HG03342 (cell line): ENCODE data around the gene METTL21A.
"Not testable (repeated sequence)": the region's sequence is repeated elsewhere in the genome, so short reads cannot be mapped to it uniquely, and the experiment has no call there.

ENCODE experiments used
- ATAC-seq: cut with Tn5 transposase; IDR thresholded peaks from one replicate; pipeline ENCODE4 v1.9.1; 2021; ENCODE audit warnings: mild to moderate bottlenecking, moderate library complexity; ENCODE audit not compliant: unreplicated experiment

Gene METTL21A

DNA sequence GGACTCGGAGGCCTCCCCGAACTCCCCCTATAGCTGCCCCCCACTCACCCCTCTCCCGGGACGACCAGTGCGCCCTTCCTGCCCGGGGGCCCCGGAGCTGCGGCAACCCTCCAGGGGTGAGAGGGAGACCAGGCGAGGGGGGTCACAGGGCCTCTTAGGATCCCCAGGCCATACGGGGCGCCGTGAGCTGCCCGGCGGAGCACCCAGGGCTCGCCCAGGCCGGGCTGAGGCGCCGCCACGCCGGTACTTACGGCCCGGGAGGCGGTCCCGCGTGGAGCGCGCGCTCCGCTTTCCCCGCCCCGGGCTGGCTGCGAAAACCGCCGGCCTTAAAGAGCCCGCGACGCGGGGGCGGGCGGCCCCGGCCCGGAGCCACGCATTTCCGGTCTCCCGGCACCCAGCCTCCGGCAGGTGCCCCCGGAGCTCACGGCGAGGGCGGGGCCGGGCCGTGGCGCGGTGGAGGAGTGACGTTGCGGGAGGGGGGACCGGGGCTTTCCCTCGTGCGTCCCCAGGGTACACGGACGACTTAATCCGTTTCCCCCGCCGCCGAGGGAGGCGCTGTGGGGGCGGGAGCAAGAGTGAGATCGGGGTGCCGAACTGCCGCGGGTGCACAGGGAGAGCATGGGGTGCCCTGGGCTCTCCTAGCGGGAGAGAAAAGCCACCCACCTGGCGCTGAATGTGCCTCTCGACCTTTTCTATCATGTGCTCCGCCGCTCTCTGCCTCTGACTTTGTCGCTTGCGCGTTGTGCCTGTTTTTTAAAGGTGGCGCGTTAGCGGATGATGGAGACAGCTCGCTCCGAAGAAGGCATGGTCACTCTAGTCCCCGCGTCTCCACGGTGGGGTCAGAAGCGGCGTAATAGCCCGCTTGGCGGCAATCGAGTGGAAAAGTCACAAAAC lies at the start of gene METTL21A:
Gene METTL21A, minus strand, starts transcription at position 381 of the 894 bp plus-strand sequence. CDS start 1,019 bp downstream, outside the sequence.
- ATAC-seq = peak; percentile 54

DNA sequence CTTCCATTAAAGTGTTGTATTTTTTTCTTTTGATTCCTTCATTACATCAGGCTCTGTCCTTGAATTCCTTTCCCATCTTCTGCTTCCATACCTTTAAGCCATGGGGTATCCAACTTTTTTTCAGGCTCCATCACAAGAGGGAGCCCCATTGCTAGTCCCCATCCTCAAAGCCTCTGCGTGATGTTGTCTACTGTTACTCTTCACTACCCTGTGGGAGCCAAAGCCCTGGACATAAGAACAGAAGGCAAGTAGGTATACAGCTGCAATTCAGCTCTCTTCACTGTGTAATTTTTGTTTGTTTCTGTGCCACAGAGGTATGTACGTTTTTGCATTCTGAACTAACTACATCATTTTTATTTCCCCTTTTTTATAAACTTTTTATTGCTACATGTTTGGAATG lies 49.6 kb upstream of the METTL21A start:
- ATAC-seq = no peak

- ATAC-seq = no peak
Observed at GRCh38 chr2:207674266-207674774, 49.1 kb upstream of the METTL21A start.

GRCh38 chr2:207673431-207673830 lies 48.2 kb upstream of the METTL21A start:
- ATAC-seq = no peak

DNA sequence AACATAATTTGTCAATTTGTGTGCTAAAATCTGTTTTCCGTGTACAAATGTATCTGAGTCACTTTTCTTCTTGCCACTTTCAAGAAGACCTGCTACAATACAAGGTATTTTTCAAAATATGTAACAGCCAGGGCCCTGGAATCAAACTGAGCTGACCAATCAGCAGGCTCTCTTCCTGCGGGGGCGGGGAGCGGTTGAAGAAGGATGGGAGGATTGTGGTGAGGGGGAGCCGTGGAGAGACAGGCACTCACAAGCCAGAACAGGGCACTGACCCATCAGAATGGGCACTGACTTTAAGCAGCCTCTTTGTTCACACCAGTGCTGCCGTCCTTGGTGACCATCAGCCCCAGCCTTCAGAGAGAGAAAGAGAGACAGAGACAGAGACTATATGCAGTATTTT lies 45.7 kb upstream of the METTL21A start:
- ATAC-seq = no peak

- no peak for ATAC-seq
Observed at GRCh38 chr2:207663870-207664545, 38.8 kb upstream of the METTL21A start.

GRCh38 chr2:207662203-207662602 lies 37.0 kb upstream of the METTL21A start:
- ATAC-seq = peak; percentile 95

DNA sequence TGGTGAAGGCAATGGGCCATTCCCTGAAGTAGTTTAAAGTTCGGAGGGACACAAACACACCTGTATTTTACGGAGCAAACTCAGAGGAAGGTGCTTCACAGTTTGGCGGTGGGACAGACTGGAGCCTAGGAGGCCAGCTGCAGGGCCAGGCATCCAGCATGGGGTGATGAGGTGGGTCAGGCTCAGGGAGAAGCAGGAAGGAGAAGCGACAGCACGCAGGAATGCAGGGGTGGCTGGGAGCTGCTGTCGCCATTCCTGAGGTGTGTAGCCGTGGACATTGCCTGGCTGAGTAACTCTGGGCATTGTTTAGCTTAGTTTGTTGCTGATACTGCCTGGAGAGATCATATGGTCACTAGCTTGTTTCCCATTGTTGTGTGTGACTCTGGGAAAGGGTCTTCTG lies 35.8 kb upstream of the METTL21A start:
- ATAC-seq = no peak

DNA sequence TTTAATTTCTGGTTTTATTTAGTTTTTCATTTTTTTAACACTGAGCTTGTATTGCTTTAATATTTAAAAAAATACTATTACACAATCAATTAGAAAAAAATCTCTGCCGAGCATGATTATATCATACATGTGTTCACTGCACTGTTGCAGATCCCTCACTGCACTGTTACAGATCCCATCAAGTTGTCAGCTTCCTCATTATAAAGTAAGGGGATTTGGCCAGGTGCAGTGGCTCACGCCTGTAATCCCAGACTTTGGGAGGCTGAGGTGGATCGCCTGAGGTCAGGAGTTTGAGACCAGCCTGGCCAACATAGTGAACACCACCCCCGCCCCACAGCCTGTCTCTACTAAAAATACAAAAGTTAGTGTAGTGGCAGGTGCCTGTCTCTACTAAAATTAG lies 33.0 kb upstream of the METTL21A start:
- ATAC-seq = no peak

- no peak for ATAC-seq
Observed at GRCh38 chr2:207655000-207655399, 29.8 kb upstream of the METTL21A start.

DNA sequence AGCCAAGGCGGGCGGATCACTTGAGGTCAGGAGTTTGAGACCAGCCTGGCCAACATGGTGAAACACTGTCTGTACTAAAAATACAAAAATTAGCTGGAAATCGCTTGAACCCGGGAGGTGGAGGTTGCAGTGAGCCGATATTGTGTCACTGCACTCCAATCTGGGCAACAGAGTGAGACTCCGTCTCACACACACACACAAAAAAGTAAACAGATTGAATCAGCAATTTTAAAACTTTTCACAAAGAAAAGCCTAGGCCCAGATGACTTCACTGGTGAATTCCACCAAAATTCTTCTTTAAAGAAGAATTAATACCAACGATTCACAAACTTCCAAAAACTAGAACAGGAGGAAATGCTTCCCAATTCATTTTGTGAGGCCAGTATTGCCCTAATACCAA lies 21.4 kb upstream of the METTL21A start:
- ATAC-seq = not testable (repeated sequence)

DNA sequence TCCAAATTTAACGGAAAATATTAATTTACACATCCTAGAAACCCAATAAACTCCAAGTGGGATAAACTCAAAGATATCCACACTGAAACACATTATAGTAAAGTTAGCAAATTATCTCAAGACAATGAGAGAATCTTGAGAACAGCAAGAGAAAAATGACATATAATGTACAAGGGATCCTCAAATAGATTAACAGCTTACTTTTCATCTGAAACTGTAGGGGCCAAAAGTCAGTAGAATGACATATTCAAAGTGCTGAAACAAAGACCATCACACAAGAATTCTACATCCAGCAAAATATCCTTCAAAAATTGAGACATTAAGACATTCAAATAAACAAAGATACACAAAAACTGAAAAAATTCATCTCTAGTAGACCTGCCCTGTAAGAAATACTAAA lies 18.7 kb upstream of the METTL21A start:
- ATAC-seq = no peak

DNA sequence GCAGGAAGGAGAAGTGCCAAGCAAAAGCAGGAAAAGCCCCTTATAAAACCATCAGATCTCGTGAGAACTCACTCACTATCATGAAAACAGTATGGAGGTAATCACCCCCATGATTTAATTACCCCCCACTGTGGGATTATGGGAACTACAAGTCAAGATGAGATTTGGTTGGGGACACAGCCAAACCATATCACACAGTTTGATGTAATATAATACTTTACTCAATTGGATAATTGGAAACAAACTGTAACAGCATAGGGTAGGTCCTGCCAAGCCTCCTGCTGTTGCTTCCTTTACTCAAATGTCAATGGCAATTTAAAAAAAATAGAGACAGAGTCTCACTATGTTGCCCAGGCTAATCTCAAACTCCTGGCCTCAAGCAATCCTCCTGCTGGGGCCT lies 15.5 kb upstream of the METTL21A start:
- no peak for ATAC-seq

- ATAC-seq = no peak
Observed at GRCh38 chr2:207640160-207640559, 15.0 kb upstream of the METTL21A start.

GRCh38 chr2:207639288-207639687 lies 14.1 kb upstream of the METTL21A start:
- not testable (repeated sequence) for ATAC-seq

GRCh38 chr2:207635468-207636200 lies 10.4 kb upstream of the METTL21A start:
- ATAC-seq = no peak

DNA sequence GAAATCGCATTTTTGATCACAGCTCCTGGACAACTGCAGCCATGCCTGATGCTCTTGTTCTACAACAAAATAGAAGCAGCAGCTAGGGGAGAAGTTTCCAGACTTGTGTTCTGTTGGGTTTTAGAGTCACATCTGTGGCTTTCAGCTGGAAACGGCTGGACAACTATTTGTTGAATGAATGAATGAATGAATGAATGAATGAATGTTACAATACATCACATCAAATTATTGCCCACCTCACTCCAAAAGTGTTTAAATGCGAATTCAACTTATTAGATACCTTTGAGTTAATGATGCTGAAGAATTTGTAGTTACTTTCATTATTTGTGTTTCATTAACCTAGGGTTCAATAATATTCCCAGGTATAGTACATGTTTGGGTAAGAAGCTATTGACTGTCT lies 8.5 kb upstream of the METTL21A start:
- no peak for ATAC-seq

- no peak for ATAC-seq
Observed at GRCh38 chr2:207632575-207633493, 7.6 kb upstream of the METTL21A start.

- no peak for ATAC-seq
Observed at GRCh38 chr2:207630491-207630890, 5.3 kb upstream of the METTL21A start.

GRCh38 chr2:207629553-207629952 lies 4.4 kb upstream of the METTL21A start:
- ATAC-seq = no peak
